Pancreas (tissue), 10 donors: Measurements from ENCODE around the gene RABGAP1L. TPM values are rescaled to one million over a fixed set of nuclear protein-coding genes. Genes with fewer than 3 reads are reported as not detected.

Source experiments
- ATAC-seq, 4 donors: fragments of 200-7000 bp; cut with Tn5 transposase; one replicate each; pipeline versions ENCODE4 v1.8.0 to v1.9.1; 2020; ENCODE audit warnings: mild to moderate bottlenecking in 4 of 4, moderate library complexity in 4 of 4
- DNase-seq, 6 donors: peaks; one replicate each; pipeline ENCODE4 v3.0.0-alpha.2; 2020
- FAIRE-seq: peaks from 2 replicates; lab custom pipeline; 2012; peaks lifted over from hg19 to GRCh38; lab: Jason Lieb, UNC
- H3K27ac ChIP-seq, 4 donors: fragments of 200-600 bp; sonication (generic); 1 replicate in 3 of 4; 2 replicates in 1 of 4; pipeline versions ENCODE4 v1.5.0 to v1.8.0; 2020
- H3K27me3 ChIP-seq, 4 donors: fragments of 200-600 bp; one replicate each; pipeline ENCODE4 v1.8.0; 2021
- H3K36me3 ChIP-seq, 3 donors: fragments of 200-600 bp; sonication (generic) in 1 of 3; one replicate each; pipeline versions ENCODE4 v1.5.0 to v1.8.0; 2020 to 2021
- H3K4me1 ChIP-seq, 3 donors: fragments of 200-600 bp; one replicate each; pipeline ENCODE4 v1.8.0; 2021
- H3K4me3 ChIP-seq, 4 donors: fragments of 200-600 bp; sonication (generic) in 2 of 4; one replicate each; pipeline versions ENCODE4 v1.5.0 to v1.8.0; 2020 to 2021
- H3K9me3 ChIP-seq, 4 donors: fragments of 200-600 bp; one replicate each; pipeline ENCODE4 v1.8.0; 2021
- CTCF ChIP-seq, 4 donors: fragments of 200-600 bp; sonication (generic) in 3 of 4; IDR thresholded peaks; one replicate each; pipeline versions ENCODE4 v1.5.0 to v1.8.0; 2021; ENCODE audit warnings: antibody characterized with exemption in 4 of 4
- WGBS, 2 donors: extraction: QIAGEN DNeasy Blood & Tissue Kit; methylation state at CpG; one replicate each; pipeline ENCODE4 v1.1.7; 2013; 5-methylcytosine and 5-hydroxymethylcytosine counted together
- intact Hi-C, 3 donors: fragments of 100-400 bp; cut with DNase I; formaldehyde crosslinking; loops; one replicate each; pipeline versions ENCODE4 v1.11.1 to v1.14.2; 2022
- polyA plus RNA-seq, 2 donors: library from polyadenylated mRNA; stranded (reverse); fragments of 200-250 nt; gene quantifications; one replicate each; pipeline ENCODE4 v1.2.3, GENCODE V29; 2013
- total RNA-seq, 6 donors: library from RNA; stranded (reverse); fragmentation: NEBNext Ultra II Directional in 4 of 6; extraction: Animal tissue kit (Norgen Biotek cat#: 25700) in 4 of 6; gene quantifications; one replicate each; pipeline versions ENCODE4 v1.2.1 to v1.2.4, GENCODE V29; 2021 to 2023
- donor health status: healthy with polysubstance abuse.
- donor health status: DM: no; HTN: no; CAD: no; lungs with moderate emphysema.
- donor health status: DM: no; HTN: no; CAD: no.
- donor health status: control.
- donor health status: control.
- donor health status: Bipolar disorder and iron deficiency.
- donor health status: DM: yes; HTN: yes; CAD: no.
- donor health status: DM: no; HTN: no; CAD: no.
- donor health status: DM: no; HTN: no; CAD: no.
- donor health status: DM: yes; HTN: yes; CAD: no.

The RABGAP1L gene
- total and polyA plus RNA-seq, 8 donors: 13.9 to 64.8 (median 36.1) TPM

GRCh38 chr1:174322202-174322862 is 163.0 kb downstream of the RABGAP1L start:
- 100% methylated on average over 1 of the region's 1 CpG for WGBS, 2 donors
- peaks cover 0 to 8% (median 0%) of the 10 kb centered on the region in 4 donors for H3K9me3 ChIP-seq
- H3K4me1 ChIP-seq: no peaks in the 10 kb centered on the region
- ATAC-seq (no peak), FAIRE-seq (no peak), DNase-seq (no peak)
- intact Hi-C loops: no loop called here
- no peaks in the 10 kb centered on the region for H3K36me3 ChIP-seq
- H3K27me3 ChIP-seq: no peaks in the 10 kb centered on the region
- no peak overlapping the region for H3K27ac ChIP-seq
- H3K4me3 ChIP-seq: no peak overlapping the region
- no peak for TF ChIP-seq CTCF (IDR thresholded peaks at IDR 0.05)

- TF ChIP-seq CTCF (IDR thresholded peaks at IDR 0.05): no peak
- Histone ChIP-seq H3K27ac (no peak overlapping the region), H3K4me1 (no peaks in the 10 kb centered on the region), H3K36me3 (no peaks in the 10 kb centered on the region), H3K9me3 (peaks cover 0 to 8% (median 0%) of the 10 kb centered on the region in 4 donors), H3K27me3 (no peaks in the 10 kb centered on the region), H3K4me3 (no peak overlapping the region)
- no peak for DNase-seq
- intact Hi-C loops: no loop called here
- 90 to 97% methylated on average over 1 of the region's 1 CpG for WGBS, 2 donors
- ATAC-seq: no peak
- no peak for FAIRE-seq
These were observed 165.2 kb downstream of the RABGAP1L start for GRCh38 chr1:174324493-174324892.

- no peaks in the 10 kb centered on the region for H3K36me3 ChIP-seq
- intact Hi-C loops: no loop called here
- TF ChIP-seq CTCF (IDR thresholded peaks at IDR 0.05): no peak
- H3K9me3 ChIP-seq: peaks cover 0 to 8% (median 0%) of the 10 kb centered on the region in 4 donors
- WGBS, 2 donors: 70 to 75% methylated on average over 1 of the region's 1 CpG
- H3K27me3 ChIP-seq: no peaks in the 10 kb centered on the region
- DNase-seq (no peak), ATAC-seq (no peak), FAIRE-seq (no peak)
- H3K27ac ChIP-seq: no peak overlapping the region
- H3K4me3 ChIP-seq: no peak overlapping the region
- no peaks in the 10 kb centered on the region for H3K4me1 ChIP-seq
These were observed 165.6 kb downstream of the RABGAP1L start for GRCh38 chr1:174324939-174325338.

- H3K36me3 ChIP-seq: no peaks in the 10 kb centered on the region
- ATAC-seq: no peak
- H3K27me3 ChIP-seq: no peaks in the 10 kb centered on the region
- no peaks in the 10 kb centered on the region for H3K4me1 ChIP-seq
- intact Hi-C loops: no loop called here
- no peak for DNase-seq
- no peak for FAIRE-seq
- no peak overlapping the region for H3K27ac ChIP-seq
- WGBS, 2 donors: 93 to 95% methylated on average over 3 of the region's 3 CpGs
- peaks cover 0 to 8% (median 0%) of the 10 kb centered on the region in 4 donors for H3K9me3 ChIP-seq
- no peak for TF ChIP-seq CTCF (IDR thresholded peaks at IDR 0.05)
- no peak overlapping the region for H3K4me3 ChIP-seq
These were observed 167.0 kb downstream of the RABGAP1L start for GRCh38 chr1:174326278-174326677.

GRCh38 chr1:174333437-174333836 is 174.1 kb downstream of the RABGAP1L start:
- FAIRE-seq (no peak), ATAC-seq (no peak), DNase-seq (no peak)
- no peak overlapping the region for H3K27ac ChIP-seq
- no peaks in the 10 kb centered on the region for H3K27me3 ChIP-seq
- H3K4me3 ChIP-seq: no peak overlapping the region
- intact Hi-C loops: no loop called here
- TF ChIP-seq CTCF (IDR thresholded peaks at IDR 0.05): no peak
- H3K36me3 ChIP-seq: no peaks in the 10 kb centered on the region
- WGBS, 2 donors: 92 to 96% methylated on average over 6 of the region's 6 CpGs
- H3K9me3 ChIP-seq: no peaks in the 10 kb centered on the region
- H3K4me1 ChIP-seq: no peaks in the 10 kb centered on the region
